GM18526 (cell line): ENCODE data around the gene CSNK2B.
A peak's percentile ranks its signal among the peaks of the same experiment; 100 is the strongest.

Experiments used
- POLR2A ChIP-seq: IDR thresholded peaks from 3 replicates; pipeline ENCODE4 v1.6.1; 2011; ENCODE audit not compliant: insufficient read length; ENCODE audit errors: extremely low read depth

CSNK2B gene

GRCh38 chr6:31687860-31688693 lies 22.2 kb downstream of the CSNK2B start:
- TF ChIP-seq POLR2A = no peak

- no peak for TF ChIP-seq POLR2A
Measured at GRCh38 chr6:31689249-31690110, 23.6 kb downstream of the CSNK2B start.

GRCh38 chr6:31690231-31691077 lies 24.6 kb downstream of the CSNK2B start:
- TF ChIP-seq POLR2A = no peak

- no peak for TF ChIP-seq POLR2A
Measured at GRCh38 chr6:31691078-31691463, 25.2 kb downstream of the CSNK2B start.

- TF ChIP-seq POLR2A = no peak
Measured at GRCh38 chr6:31691564-31692108, 25.8 kb downstream of the CSNK2B start.

- no peak for TF ChIP-seq POLR2A
Measured at GRCh38 chr6:31692353-31692752, 26.5 kb downstream of the CSNK2B start.

GRCh38 chr6:31692886-31693285 lies 27.0 kb downstream of the CSNK2B start:
- no peak for TF ChIP-seq POLR2A

- no peak for TF ChIP-seq POLR2A
Measured at GRCh38 chr6:31693535-31693934, 27.7 kb downstream of the CSNK2B start.

GRCh38 chr6:31697555-31697954 lies 31.7 kb downstream of the CSNK2B start:
- TF ChIP-seq POLR2A = no peak

- TF ChIP-seq POLR2A = no peak
Measured at GRCh38 chr6:31700740-31701401, 35.0 kb downstream of the CSNK2B start.

GRCh38 chr6:31701666-31702404 lies 36.0 kb downstream of the CSNK2B start:
- TF ChIP-seq POLR2A = no peak

- TF ChIP-seq POLR2A = no peak
Measured at GRCh38 chr6:31702405-31702818, 36.5 kb downstream of the CSNK2B start.

- TF ChIP-seq POLR2A = peak; percentile 90
Measured at GRCh38 chr6:31702819-31703716, 37.2 kb downstream of the CSNK2B start, which contains the start of gene ABHD16A. Gene ABHD16A, minus strand, starts transcription at chr6:31703324. Its CDS starts 43 bp downstream, at chr6:31703281.
